ENCODE data around the gene TARP.

DNA sequence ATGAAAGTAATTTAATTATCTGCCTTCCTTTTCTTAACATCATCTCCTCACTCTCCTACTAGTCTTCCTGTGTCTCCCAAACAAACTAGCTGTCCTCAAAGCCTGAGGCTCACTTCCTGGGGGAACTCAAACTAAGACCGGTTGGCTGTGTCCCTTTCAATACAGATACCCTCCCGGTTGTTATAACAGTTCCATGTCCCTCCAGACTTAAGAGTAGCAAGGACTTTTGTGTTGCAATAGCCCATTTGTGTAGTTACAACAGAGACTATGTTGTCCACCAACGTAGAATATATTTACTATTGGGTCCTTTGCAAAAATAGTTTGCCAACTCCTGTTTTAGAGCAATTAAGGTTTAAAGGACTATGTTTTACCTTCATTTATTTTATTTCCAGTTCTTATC is 8.6 kb upstream of the TARP start:
- TF ChIP-seq, protein P1, sequence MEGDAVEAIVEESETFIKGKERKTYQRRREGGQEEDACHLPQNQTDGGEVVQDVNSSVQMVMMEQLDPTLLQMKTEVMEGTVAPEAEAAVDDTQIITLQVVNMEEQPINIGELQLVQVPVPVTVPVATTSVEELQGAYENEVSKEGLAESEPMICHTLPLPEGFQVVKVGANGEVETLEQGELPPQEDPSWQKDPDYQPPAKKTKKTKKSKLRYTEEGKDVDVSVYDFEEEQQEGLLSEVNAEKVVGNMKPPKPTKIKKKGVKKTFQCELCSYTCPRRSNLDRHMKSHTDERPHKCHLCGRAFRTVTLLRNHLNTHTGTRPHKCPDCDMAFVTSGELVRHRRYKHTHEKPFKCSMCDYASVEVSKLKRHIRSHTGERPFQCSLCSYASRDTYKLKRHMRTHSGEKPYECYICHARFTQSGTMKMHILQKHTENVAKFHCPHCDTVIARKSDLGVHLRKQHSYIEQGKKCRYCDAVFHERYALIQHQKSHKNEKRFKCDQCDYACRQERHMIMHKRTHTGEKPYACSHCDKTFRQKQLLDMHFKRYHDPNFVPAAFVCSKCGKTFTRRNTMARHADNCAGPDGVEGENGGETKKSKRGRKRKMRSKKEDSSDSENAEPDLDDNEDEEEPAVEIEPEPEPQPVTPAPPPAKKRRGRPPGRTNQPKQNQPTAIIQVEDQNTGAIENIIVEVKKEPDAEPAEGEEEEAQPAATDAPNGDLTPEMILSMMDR (IDR thresholded peaks at IDR 0.05): no peak
- no peak for TF ChIP-seq POLR2A (IDR thresholded peaks at IDR 0.05)
